Measurements from ENCODE around the gene HDHD5. TPM values are rescaled to one million over a fixed set of nuclear protein-coding genes. Genes with fewer than 3 reads are reported as not detected.

Gene HDHD5
- total and polyA plus RNA-seq, 7 donors, result 26.7 to 49.0 (median 33.9) TPM

GRCh38 chr22:17103351-17103750 lies 55.7 kb downstream of the HDHD5 start:
- H3K27me3 ChIP-seq, result no peaks in the 10 kb centered on the region
- peak; percentile 26 for DNase-seq
- no peak overlapping the region for H3K27ac ChIP-seq
- peaks cover 0 to 86% (median 29%) of the 10 kb centered on the region in 4 donors for H3K36me3 ChIP-seq
- intact Hi-C loops (cut with DNase I), result no loop called here
- no peak for TF ChIP-seq POLR2A (IDR thresholded peaks at IDR 0.05)
- no peak for TF ChIP-seq POLR2AphosphoS5 (IDR thresholded peaks at IDR 0.05)
- no peak for TF ChIP-seq CTCF (IDR thresholded peaks at IDR 0.05)
- 96 to 98% methylated on average over 9 of the region's 9 CpGs for WGBS, 2 donors
- H3K4me1 ChIP-seq, result no peaks in the 10 kb centered on the region
- H3K4me3 ChIP-seq, result no peak overlapping the region
- no peaks in the 10 kb centered on the region for H3K9me3 ChIP-seq

GRCh38 chr22:17102297-17102667 lies 56.8 kb downstream of the HDHD5 start:
- H3K4me1 ChIP-seq, result no peaks in the 10 kb centered on the region
- TF ChIP-seq CTCF (IDR thresholded peaks at IDR 0.05), result no peak
- TF ChIP-seq POLR2A (IDR thresholded peaks at IDR 0.05), result no peak
- TF ChIP-seq POLR2AphosphoS5 (IDR thresholded peaks at IDR 0.05), result no peak
- TF ChIP-seq EP300 (IDR thresholded peaks at IDR 0.05), result no peak
- DNase-seq, result peak; percentile 53
- 91 to 93% methylated on average over 7 of the region's 7 CpGs for WGBS, 2 donors
- H3K27ac ChIP-seq, result no peak overlapping the region
- H3K9me3 ChIP-seq, result no peaks in the 10 kb centered on the region
- peaks cover 0 to 86% (median 26%) of the 10 kb centered on the region in 4 donors for H3K36me3 ChIP-seq
- no peak overlapping the region for H3K4me3 ChIP-seq
- no peaks in the 10 kb centered on the region for H3K27me3 ChIP-seq
- intact Hi-C loops (cut with DNase I), result no loop called here

- DNase-seq, result peak; percentile 59
- WGBS, 2 donors, result 89 to 92% methylated on average over 14 of the region's 14 CpGs
- intact Hi-C loops (cut with DNase I), result no loop called here
- H3K9me3 ChIP-seq, result no peaks in the 10 kb centered on the region
- H3K4me3 ChIP-seq, result no peak overlapping the region
- no peaks in the 10 kb centered on the region for H3K4me1 ChIP-seq
- H3K36me3 ChIP-seq, result peaks cover 0 to 83% (median 26%) of the 10 kb centered on the region in 4 donors
- H3K27ac ChIP-seq, result no peak overlapping the region
- TF ChIP-seq EP300 (IDR thresholded peaks at IDR 0.05) (no peak), POLR2AphosphoS5 (IDR thresholded peaks at IDR 0.05) (no peak), POLR2A (IDR thresholded peaks at IDR 0.05) (no peak), CTCF (IDR thresholded peaks at IDR 0.05) (no peak)
- no peaks in the 10 kb centered on the region for H3K27me3 ChIP-seq
Observed at GRCh38 chr22:17101475-17102296, 57.4 kb downstream of the HDHD5 start.

- no peak for TF ChIP-seq EP300 (IDR thresholded peaks at IDR 0.05)
- TF ChIP-seq POLR2A (IDR thresholded peaks at IDR 0.05), result no peak
- TF ChIP-seq POLR2AphosphoS5 (IDR thresholded peaks at IDR 0.05), result no peak
- no peak for TF ChIP-seq CTCF (IDR thresholded peaks at IDR 0.05)
- Histone ChIP-seq H3K9me3 (no peaks in the 10 kb centered on the region), H3K4me3 (no peak overlapping the region), H3K36me3 (peaks cover 0 to 76% (median 26%) of the 10 kb centered on the region in 4 donors), H3K4me1 (no peaks in the 10 kb centered on the region), H3K27ac (no peak overlapping the region), H3K27me3 (no peaks in the 10 kb centered on the region)
- WGBS, 2 donors, result 75 to 85% methylated on average over 6 of the region's 6 CpGs
- intact Hi-C loops (cut with DNase I), result no loop called here
- DNase-seq, result no peak
Observed at GRCh38 chr22:17100621-17101020, 58.5 kb downstream of the HDHD5 start.

Measured in sigmoid colon (tissue), 7 donors.